NCI-H748 (cell line): ENCODE measurements around the gene ADK.
"Not testable (repeated sequence)": the region's sequence is repeated elsewhere in the genome, so short reads cannot be mapped to it uniquely, and the experiment has no call there.

ENCODE experiments used
- DNase-seq: peaks from one replicate; lab custom pipeline; 2025; ENCODE audit not compliant: unreplicated experiment; lab: John Stamatoyannopoulos, UW

Gene ADK

GRCh38 chr10:74292871-74293427 lies 141.9 kb downstream of the ADK start:
- DNase-seq = peak; percentile 39

DNA sequence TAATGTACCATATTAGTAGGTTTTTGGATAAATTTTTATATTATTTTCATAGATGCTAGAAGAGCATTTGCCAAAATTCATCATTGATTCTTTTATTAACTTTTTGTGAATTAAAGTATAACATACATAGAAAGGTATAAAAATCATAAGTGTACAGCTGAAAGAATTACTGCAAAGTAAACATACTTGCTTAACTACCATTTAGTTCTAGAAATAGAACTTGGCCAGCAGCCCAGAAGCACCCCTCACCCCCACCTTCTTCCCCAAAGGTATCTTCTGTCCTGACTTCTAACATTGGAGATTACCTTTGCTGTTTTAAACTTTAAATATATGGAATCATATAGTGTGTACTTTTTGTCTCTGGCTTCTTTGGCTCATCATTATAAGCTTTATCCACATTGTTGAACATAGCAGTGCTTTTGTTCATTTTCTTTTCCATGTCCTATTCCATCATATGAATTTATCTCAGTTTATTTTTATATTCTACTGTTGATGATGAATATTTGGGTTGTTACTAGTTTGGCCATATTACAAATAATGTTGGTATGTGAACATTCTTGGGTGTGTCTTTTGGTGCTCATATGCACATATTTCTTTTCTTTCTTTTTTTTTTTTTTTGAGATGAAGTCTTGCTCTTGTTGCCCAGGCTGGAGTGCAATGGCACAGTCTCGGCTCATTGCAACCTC lies 142.8 kb downstream of the ADK start:
- peak; percentile 69 for DNase-seq

- DNase-seq = no peak
Observed at GRCh38 chr10:74297389-74298080, 146.5 kb downstream of the ADK start.

GRCh38 chr10:74300074-74300621 lies 149.1 kb downstream of the ADK start:
- DNase-seq = not testable (repeated sequence)

- DNase-seq = no peak
Observed at GRCh38 chr10:74300666-74301065, 149.6 kb downstream of the ADK start.

- DNase-seq = no peak
Observed at GRCh38 chr10:74305730-74306129, 154.7 kb downstream of the ADK start.

- DNase-seq = no peak
Observed at GRCh38 chr10:74306227-74306982, 155.4 kb downstream of the ADK start.

- DNase-seq = no peak
Observed at GRCh38 chr10:74307061-74307651, 156.1 kb downstream of the ADK start.

GRCh38 chr10:74310652-74311257 lies 159.7 kb downstream of the ADK start:
- DNase-seq = peak; percentile 71

DNA sequence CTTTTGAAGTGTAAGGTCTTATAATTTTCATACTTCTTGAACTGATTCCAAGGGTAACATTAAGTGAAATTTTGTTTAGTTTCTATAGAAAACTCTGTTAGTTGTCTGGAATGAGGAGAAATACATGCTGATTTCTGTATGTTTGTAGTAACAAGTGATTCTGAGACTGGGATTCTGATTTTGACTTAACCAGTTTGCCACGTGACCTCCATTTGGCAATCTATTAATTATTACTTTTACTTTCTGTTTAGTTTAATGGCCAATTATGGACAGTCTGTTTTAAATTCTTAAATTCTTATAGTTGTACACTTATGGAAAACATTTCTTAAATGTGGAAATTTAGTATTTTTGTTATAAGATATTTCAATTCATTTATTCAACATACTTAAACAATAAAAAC lies 163.1 kb downstream of the ADK start:
- no peak for DNase-seq

DNA sequence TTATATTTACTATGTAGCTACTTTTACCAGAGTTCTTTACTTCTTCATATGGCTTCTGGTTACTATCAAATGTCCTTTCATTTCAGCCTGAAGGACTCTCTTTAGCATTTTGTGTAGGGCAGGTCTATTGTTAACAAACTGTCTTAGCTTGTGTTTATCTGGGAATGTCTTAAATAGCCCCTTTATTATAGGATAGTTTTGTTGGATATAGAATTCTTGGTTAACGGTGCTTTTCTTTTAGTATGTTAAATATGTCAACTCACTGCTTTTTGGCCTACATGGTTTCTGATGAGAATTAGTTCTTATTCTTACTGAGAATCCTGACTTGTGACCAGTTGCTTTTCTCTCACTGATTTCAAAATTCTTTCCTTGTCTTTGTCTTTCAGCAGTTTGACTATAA lies 169.0 kb downstream of the ADK start:
- no peak for DNase-seq

DNA sequence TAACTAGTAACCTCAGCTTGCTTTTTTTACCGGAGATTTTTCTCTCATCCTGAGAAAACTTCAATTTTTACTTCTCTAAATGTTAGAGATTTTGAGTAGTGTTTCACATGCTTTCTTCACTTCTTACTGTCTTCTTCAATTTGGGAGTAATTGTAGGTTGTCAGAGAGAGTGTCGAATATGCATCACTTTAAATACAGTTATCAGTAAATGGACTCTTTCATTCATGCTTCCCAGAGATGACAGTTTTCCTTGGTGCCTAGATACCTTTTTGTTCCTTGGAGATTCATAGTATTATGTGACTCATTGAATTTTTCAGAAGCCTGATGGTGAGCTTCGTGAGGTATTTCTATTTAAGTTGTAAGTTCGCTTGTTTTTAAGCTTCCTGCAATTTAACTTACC lies 169.7 kb downstream of the ADK start:
- no peak for DNase-seq

GRCh38 chr10:74322141-74322540 lies 171.1 kb downstream of the ADK start:
- DNase-seq = no peak

- no peak for DNase-seq
Observed at GRCh38 chr10:74322565-74322964, 171.5 kb downstream of the ADK start.

DNA sequence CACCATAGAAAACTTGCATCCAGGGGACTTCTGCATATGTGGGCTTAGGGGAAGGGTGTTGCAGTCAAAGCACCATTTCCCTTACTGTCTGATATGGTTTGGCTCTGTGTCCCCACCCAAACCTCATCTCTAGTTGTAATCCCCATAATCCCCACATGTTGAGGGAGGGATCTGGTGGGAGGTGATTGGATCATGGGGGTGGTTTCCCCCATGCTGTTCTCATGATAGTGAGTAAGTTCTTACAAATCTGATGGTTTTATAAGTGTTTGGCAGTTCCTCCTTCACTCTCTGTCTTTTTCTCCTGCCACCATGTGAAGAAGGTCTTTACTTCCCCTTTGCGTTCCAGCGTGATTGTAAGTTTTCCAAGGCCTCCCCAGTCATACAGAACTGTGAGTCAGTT lies 177.4 kb downstream of the ADK start:
- DNase-seq = no peak

- DNase-seq = no peak
Observed at GRCh38 chr10:74329873-74330272, 178.9 kb downstream of the ADK start.

- no peak for DNase-seq
Observed at GRCh38 chr10:74330646-74331045, 179.6 kb downstream of the ADK start.

DNA sequence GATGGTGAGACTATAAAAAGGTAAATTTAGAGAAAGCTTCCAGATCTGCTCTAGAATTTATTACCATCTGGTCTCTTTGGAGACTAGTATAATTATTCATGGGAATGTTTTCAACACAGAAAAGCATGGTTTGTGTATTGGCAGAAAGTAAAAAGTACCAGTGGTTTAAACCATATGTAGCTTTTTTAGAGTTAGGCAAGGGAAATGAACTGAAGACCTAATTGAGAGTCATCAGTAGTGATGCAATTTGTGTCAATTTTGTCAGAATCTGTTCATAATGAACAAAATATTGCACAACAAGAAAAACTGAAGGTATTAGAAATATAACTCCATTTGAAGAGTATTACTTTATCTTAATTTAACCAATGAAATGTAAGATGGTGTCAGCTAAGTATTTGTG lies 181.4 kb downstream of the ADK start:
- DNase-seq = no peak

DNA sequence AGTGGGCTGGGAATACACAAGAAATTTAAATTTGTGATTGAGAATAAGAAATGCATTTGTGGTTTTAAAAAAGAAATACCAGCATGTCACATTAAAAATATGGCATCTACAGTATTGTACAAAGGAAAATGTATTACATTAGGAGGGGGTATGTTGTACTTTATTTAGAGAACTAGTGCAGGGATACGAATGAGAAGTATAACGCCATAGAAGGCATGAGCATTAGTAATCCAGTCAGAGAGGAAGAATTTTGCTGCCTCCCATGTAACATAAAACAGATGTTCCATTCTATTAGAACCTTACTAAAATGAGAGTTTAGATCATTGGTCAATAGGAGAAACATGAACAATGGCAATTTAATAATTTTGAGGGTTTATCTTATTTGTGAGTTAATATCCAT lies 182.2 kb downstream of the ADK start:
- DNase-seq = no peak

- DNase-seq = no peak
Observed at GRCh38 chr10:74334221-74334620, 183.2 kb downstream of the ADK start.

- DNase-seq = no peak
Observed at GRCh38 chr10:74335501-74335900, 184.5 kb downstream of the ADK start.
